Mesothelial cell of epicardium (in vitro differentiated cells): ENCODE measurements around the gene BCLAF3. TPM values are rescaled to one million over a fixed set of nuclear protein-coding genes. Genes with fewer than 3 reads are reported as not detected.

Source experiments
- DNase-seq, 2 experiments: peaks; one replicate each; pipeline ENCODE4 v3.0.0; 2021; ENCODE audit warnings: low spot score in 2 of 2; ENCODE audit not compliant: unreplicated experiment in 2 of 2
- H3K27ac Mint-ChIP-seq: 2 replicates; pipeline ENCODE4 v1.8.0; 2021; ENCODE audit warnings: mixed read lengths
- H3K27me3 Mint-ChIP-seq: 2 replicates; pipeline ENCODE4 v1.8.0; 2021; ENCODE audit warnings: low read depth, mixed read lengths
- H3K36me3 Mint-ChIP-seq: 2 replicates; pipeline ENCODE4 v1.8.0; 2021; ENCODE audit warnings: mixed read lengths
- H3K4me1 Mint-ChIP-seq: 2 replicates; pipeline ENCODE4 v1.8.0; 2021; ENCODE audit warnings: mixed read lengths
- H3K4me3 Mint-ChIP-seq: 2 replicates; pipeline ENCODE4 v1.8.0; 2021; ENCODE audit warnings: mild to moderate bottlenecking, moderate library complexity, mixed read lengths
- H3K9me3 Mint-ChIP-seq: 2 replicates; pipeline ENCODE4 v1.8.0; 2021; ENCODE audit warnings: mixed read lengths
- CTCF ChIP-seq: fragments of 200-600 bp; sonication (generic); IDR thresholded peaks from one replicate; pipeline ENCODE4 v1.5.0; 2021; ENCODE audit warnings: antibody characterized with exemption; ENCODE audit not compliant: unreplicated experiment
- total RNA-seq: library from RNA; stranded (reverse); gene quantifications from 3 replicates; pipeline ENCODE4 v1.2.1, GENCODE V29; 2021

BCLAF3 gene
- 16.4 to 17.3 TPM (median 16.9 TPM) in 3 replicates for total RNA-seq

- Mint-ChIP-seq H3K9me3 (peaks cover 21% of the 10 kb centered on the region), H3K27ac (peak within 1 kb of the TSS; percentile 86), H3K36me3 (peaks cover 7% of the 10 kb centered on the region), H3K4me1 (peaks cover 4% of the 10 kb centered on the region), H3K27me3 (no peaks in the 10 kb centered on the region), H3K4me3 (peak within 1 kb of the TSS; percentile 87)
- peak; percentile 78 to 88 for DNase-seq
- peak; percentile 78 for TF ChIP-seq CTCF
Observed at GRCh38 chrX:19990556-19991349, at the start of gene BCLAF3. Gene BCLAF3 (minus strand): TSS chrX:19991061. CDS start chrX:19970264, 20,797 bp downstream.

- no peak for TF ChIP-seq CTCF
Observed at GRCh38 chrX:20038966-20039365, 48.1 kb upstream of the BCLAF3 start.

GRCh38 chrX:20037186-20037585 is 46.3 kb upstream of the BCLAF3 start:
- TF ChIP-seq CTCF: no peak
- no peaks in the 10 kb centered on the region for H3K36me3 Mint-ChIP-seq
- peaks cover 36% of the 10 kb centered on the region for H3K9me3 Mint-ChIP-seq
- DNase-seq: no peak
- no peak overlapping the region for H3K4me3 Mint-ChIP-seq
- no peak overlapping the region for H3K27ac Mint-ChIP-seq
- no peaks in the 10 kb centered on the region for H3K4me1 Mint-ChIP-seq
- H3K27me3 Mint-ChIP-seq: no peaks in the 10 kb centered on the region

More at GRCh38 chrX:20038966-20039365, 48.1 kb upstream of the BCLAF3 start:
- Mint-ChIP-seq H3K9me3 (peaks cover 26% of the 10 kb centered on the region), H3K4me1 (no peaks in the 10 kb centered on the region), H3K36me3 (no peaks in the 10 kb centered on the region), H3K4me3 (no peak overlapping the region), H3K27ac (no peak overlapping the region), H3K27me3 (no peaks in the 10 kb centered on the region)
- no peak for DNase-seq

GRCh38 chrX:20032201-20032600 is 41.3 kb upstream of the BCLAF3 start:
- H3K27ac Mint-ChIP-seq: no peak overlapping the region
- no peak for TF ChIP-seq CTCF
- DNase-seq: no peak
- H3K27me3 Mint-ChIP-seq: no peaks in the 10 kb centered on the region
- peaks cover 3% of the 10 kb centered on the region for H3K4me1 Mint-ChIP-seq
- no peaks in the 10 kb centered on the region for H3K36me3 Mint-ChIP-seq
- peaks cover 22% of the 10 kb centered on the region for H3K9me3 Mint-ChIP-seq
- no peak overlapping the region for H3K4me3 Mint-ChIP-seq

GRCh38 chrX:20029728-20030127 is 38.9 kb upstream of the BCLAF3 start:
- peaks cover 4% of the 10 kb centered on the region for H3K4me1 Mint-ChIP-seq
- peaks cover 26% of the 10 kb centered on the region for H3K9me3 Mint-ChIP-seq
- no peak for TF ChIP-seq CTCF
- H3K4me3 Mint-ChIP-seq: no peak overlapping the region
- DNase-seq: no peak
- no peaks in the 10 kb centered on the region for H3K27me3 Mint-ChIP-seq
- no peak overlapping the region for H3K27ac Mint-ChIP-seq
- H3K36me3 Mint-ChIP-seq: no peaks in the 10 kb centered on the region
